ENCODE data around the gene C5orf15. TPM values are rescaled to one million over a fixed set of nuclear protein-coding genes. Genes with fewer than 3 reads are reported as not detected.

C5orf15 gene
- total RNA-seq, result 10 to 100 TPM; 40.6 to 68.9 (median 41.0) TPM

DNA sequence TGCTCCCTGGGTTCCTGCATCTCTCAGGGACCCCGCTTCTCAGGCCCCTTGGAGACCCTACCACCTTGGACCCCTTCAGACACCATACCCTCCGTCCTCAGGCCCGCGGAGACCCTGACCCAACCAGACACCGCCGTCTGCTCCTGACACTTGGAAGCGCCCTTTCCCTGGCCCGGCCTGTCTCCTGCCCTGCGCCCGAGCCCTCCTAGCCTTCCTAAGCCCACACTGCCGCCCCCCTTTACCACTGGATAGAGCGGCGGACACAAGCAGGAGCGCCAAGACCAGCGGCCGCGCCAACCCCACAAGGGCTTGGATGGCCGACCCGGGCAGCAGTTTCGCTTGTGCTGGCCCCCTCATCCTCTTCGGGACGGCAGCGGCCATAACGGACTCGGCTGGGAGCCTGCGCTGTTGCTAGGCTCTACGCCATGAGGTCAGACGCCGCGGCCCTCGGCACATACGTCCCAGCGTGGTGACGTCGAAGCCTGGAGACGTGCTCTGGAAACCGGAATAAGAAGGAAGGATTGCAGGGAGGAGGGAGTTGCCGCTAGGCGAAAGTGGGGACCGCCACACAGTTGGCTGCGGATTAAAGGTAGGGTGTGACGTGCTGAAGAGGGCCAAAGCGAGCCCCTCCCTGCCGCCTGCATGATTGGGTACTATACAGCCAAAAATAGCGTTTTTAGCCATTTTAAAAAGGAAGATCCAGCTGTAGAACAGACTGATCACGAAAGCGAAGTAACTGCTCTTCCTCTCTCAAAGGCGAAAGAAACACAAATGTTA is at the start of gene C5orf15:
TSS of gene C5orf15 (minus strand) at position 422 of the 777 bp plus-strand sequence. CDS start at position 381, 41 bp downstream.
- TF ChIP-seq POLR2AphosphoS5 (IDR thresholded peaks at IDR 0.05) (peak; percentile 85 to 94 (median 88)), POLR2A (IDR thresholded peaks at IDR 0.05) (peak; percentile 73)
- TF ChIP-seq, protein P1, sequence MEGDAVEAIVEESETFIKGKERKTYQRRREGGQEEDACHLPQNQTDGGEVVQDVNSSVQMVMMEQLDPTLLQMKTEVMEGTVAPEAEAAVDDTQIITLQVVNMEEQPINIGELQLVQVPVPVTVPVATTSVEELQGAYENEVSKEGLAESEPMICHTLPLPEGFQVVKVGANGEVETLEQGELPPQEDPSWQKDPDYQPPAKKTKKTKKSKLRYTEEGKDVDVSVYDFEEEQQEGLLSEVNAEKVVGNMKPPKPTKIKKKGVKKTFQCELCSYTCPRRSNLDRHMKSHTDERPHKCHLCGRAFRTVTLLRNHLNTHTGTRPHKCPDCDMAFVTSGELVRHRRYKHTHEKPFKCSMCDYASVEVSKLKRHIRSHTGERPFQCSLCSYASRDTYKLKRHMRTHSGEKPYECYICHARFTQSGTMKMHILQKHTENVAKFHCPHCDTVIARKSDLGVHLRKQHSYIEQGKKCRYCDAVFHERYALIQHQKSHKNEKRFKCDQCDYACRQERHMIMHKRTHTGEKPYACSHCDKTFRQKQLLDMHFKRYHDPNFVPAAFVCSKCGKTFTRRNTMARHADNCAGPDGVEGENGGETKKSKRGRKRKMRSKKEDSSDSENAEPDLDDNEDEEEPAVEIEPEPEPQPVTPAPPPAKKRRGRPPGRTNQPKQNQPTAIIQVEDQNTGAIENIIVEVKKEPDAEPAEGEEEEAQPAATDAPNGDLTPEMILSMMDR (IDR thresholded peaks at IDR 0.05), result peak; percentile 11 to 48 (median 44)
- Histone ChIP-seq H3K36me3 (no peaks in the 10 kb centered on the region), H3K9me3 (no peaks in the 10 kb centered on the region), H3K4me3 (peak within 1 kb of the TSS; percentile 69 to 95 (median 73)), H3K27me3 (no peaks in the 10 kb centered on the region), H3K4me1 (no peaks in the 10 kb centered on the region), H3K27ac (peak within 1 kb of the TSS; percentile 94 to 98)
- intact Hi-C loops (cut with DNase I; ENCODE audit: low total_unique reads), result no loop called here
- peak; percentile 92 to 93 for DNase-seq (ENCODE audit: low spot score in 2 of 2)

DNA sequence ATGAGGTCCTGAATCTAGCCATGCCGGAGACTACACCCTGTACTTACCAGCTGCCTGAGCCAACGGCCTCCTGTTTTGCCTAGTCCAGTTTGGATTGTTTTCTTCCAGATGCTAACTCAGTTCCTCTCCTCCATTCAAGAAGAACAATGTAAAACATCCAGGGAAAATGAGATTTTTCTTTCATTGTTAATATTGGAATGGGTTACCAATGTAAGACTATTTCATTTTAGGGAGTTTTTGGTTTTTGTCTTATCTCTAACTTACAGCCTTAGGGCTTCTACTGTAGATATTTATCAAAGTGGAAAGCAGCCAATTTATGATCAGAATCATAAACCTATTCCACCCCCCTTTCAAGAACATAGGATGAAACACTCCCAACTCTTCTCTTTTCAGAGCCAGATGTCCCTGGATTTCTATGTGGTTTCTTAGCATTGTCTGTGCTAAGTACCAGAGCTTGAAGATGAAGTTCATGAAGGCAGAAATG is 39.9 kb upstream of the C5orf15 start:
- DNase-seq (ENCODE audit: low spot score in 2 of 2), result no peak
- H3K27ac ChIP-seq, result no peak overlapping the region
- H3K9me3 ChIP-seq, result no peaks in the 10 kb centered on the region
- H3K36me3 ChIP-seq, result no peaks in the 10 kb centered on the region
- H3K27me3 ChIP-seq, result no peaks in the 10 kb centered on the region
- no peak overlapping the region for H3K4me3 ChIP-seq
- H3K4me1 ChIP-seq, result peaks cover 2 to 3% of the 10 kb centered on the region in 2 donors
- TF ChIP-seq POLR2AphosphoS5 (IDR thresholded peaks at IDR 0.05), result no peak
- TF ChIP-seq, protein P1 (IDR thresholded peaks at IDR 0.05), result no peak
- TF ChIP-seq POLR2A (IDR thresholded peaks at IDR 0.05), result no peak
- intact Hi-C loops (cut with DNase I; ENCODE audit: low total_unique reads), result no loop called here

DNA sequence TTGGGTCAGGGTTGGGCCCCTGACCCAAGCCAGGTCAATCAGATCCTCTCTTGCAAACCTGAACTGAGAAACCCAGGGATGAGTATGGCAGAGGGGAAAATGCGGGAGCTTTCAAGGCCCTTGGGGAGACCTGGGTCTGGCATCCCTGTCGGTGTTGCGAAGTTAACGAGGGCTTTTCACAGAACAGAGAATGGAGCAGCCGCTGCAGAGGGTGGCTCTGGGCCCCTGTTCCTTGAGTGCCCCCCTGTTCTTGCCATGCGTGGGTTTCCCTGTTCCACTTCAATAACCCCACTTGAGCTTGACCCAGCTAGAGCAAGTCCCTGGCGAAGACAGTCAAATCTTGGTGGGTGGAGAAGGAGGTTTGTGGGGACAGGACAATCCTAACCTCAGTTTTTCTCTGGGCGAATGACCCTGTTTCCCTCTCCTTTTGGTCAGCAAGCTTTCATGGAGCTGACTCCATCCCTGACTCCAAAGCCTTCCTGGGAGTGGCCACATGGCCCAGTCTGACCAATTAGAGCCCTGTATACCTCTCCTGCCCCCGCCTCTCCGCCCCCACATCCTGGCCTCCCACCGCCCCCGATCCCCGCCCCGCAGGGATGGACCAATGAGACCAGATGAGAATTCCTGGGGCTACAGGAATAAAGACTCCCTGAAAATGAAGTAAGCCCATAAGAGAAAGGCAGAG is 39.3 kb upstream of the C5orf15 start:
- TF ChIP-seq, protein P1 (IDR thresholded peaks at IDR 0.05), result no peak
- TF ChIP-seq POLR2A (IDR thresholded peaks at IDR 0.05), result no peak
- no peak for TF ChIP-seq POLR2AphosphoS5 (IDR thresholded peaks at IDR 0.05)
- Histone ChIP-seq H3K4me3 (no peak overlapping the region), H3K4me1 (peaks cover 6 to 9% of the 10 kb centered on the region in 2 donors), H3K27ac (no peak overlapping the region), H3K27me3 (no peaks in the 10 kb centered on the region), H3K9me3 (no peaks in the 10 kb centered on the region), H3K36me3 (no peaks in the 10 kb centered on the region)
- intact Hi-C loops (cut with DNase I; ENCODE audit: low total_unique reads), result no loop called here
- DNase-seq (ENCODE audit: low spot score in 2 of 2), result no peak

DNA sequence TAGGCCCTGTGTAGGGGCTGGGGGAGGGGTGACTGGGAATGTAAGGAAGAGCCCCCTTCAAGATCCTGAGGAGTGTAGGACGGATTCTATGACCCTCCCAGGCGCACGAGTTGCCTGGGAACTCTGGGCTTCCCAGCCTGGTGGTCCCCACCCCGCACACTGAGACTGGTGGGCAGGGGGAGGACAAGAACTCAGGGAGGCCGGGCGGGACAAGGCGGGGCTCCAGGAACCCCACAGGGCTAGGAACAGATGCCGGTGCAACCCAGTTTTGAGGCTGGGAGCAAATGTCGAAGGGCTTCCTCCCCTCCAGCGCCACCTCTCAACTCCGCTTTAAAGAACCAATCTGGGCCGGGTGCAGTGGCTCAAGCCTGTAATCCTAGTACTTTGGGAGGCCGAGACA is 37.7 kb upstream of the C5orf15 start:
- TF ChIP-seq POLR2AphosphoS5 (IDR thresholded peaks at IDR 0.05), result no peak
- TF ChIP-seq, protein P1 (IDR thresholded peaks at IDR 0.05), result no peak
- TF ChIP-seq POLR2A (IDR thresholded peaks at IDR 0.05), result no peak
- H3K27me3 ChIP-seq, result no peaks in the 10 kb centered on the region
- no peaks in the 10 kb centered on the region for H3K36me3 ChIP-seq
- peak overlapping the region; percentile 95 to 98 for H3K27ac ChIP-seq
- H3K9me3 ChIP-seq, result no peaks in the 10 kb centered on the region
- no peak for DNase-seq (ENCODE audit: low spot score in 2 of 2)
- H3K4me1 ChIP-seq, result peaks cover 9 to 11% of the 10 kb centered on the region in 2 donors
- peak overlapping the region; percentile 79 to 89 (median 85) for H3K4me3 ChIP-seq
- intact Hi-C loops (cut with DNase I; ENCODE audit: low total_unique reads), result no loop called here
